GM21717 (cell line): ENCODE measurements around the gene CTBP1.
A peak's percentile ranks its signal among the peaks of the same experiment; 100 is the strongest.

Source experiments
- ATAC-seq: cut with Tn5 transposase; IDR thresholded peaks from one replicate; pipeline ENCODE4 v1.9.1; 2021; ENCODE audit warnings: mild to moderate bottlenecking, moderate library complexity; ENCODE audit not compliant: unreplicated experiment

The CTBP1 gene

GRCh38 chr4:1250921-1251772 lies 2.2 kb upstream of the CTBP1 start:
- ATAC-seq: no peak

DNA sequence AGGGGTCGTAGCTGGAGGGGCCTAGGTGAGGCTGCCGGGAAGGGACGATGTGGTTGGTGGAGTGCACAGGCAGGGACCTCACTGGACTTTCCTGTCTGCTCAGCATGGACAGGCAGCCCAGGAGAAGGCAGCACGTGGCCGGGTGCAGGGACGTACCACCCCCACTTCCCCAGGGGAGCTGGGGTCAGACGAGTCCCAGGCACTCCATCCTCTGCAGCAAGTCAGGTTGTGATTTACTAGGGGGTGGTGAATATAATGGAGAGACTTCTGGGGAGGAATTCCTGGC lies 1.5 kb upstream of the CTBP1 start:
- no peak for ATAC-seq

DNA sequence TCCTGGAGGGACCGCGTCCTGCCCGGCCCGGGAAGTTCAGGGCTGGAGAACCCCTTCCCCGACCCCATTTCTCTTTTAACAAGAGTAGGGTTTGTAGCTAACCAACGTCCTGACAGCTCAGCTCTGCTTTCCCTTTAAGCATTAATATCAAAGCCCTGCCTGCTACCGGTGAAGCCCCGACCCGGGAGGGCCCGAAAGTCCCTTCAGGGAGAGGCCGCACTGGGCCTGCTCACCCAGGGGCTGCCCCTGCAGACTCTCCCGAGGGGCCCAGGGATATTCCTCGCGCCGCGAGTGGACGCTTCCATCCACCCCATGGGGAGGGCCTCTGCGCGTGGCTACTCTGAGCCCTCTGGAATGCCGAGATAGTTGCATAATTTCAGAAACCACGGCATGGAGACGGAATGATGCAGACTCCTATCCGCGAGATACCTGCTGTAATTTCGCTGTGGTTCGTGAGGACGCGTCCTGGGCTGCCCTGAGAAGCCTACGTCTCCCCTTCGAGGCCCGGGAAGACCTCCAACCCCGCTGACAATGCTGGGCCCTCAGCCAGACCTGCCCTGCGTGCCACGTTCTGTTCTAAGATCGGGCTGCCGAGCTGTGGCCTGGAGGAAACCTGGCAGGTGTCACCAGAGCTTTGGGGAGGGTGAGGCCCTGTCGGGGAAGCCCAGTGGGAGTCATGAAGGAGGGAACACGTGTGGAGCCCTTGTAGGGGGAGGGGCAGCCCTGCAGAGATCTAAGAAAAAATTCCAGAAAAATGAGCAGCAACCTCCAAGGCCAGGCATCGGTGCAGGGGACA lies 999 bp upstream of the CTBP1 start:
- peak; percentile 13 for ATAC-seq

DNA sequence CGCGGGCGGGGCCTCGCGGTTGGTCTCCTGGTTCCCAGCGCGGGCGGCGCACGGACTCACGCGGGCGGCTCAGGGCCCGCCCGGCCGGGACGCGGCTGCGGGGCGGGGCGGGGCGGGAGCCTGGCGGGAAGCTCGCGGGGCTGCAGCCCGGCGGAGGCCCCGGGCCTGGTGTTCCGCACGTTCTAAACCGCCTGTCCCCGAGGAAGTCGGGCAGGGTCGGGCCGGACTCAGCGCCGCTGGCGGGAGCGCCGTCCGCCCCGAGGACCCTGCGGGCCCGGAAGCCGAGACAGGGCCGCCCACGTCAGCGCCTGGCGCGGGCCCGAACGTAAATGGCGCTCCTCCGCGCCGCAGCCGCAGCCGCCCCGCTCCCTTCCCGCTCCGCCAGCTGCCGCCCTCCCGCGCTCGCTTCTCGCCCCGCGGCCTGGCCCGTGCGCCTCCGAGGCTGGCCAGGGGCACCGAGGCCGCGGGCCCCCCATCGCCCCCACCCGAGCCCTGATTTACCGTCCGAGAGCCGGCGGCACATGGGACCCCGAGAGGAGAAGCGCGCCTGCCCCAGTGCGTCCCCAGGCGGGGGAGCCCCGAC lies 309 bp upstream of the CTBP1 start:
- ATAC-seq: peak; percentile 33

- ATAC-seq: peak; percentile 11
Observed at GRCh38 chr4:1247864-1248244, 1.1 kb downstream of the CTBP1 start.

- peak; percentile 0 for ATAC-seq
Observed at GRCh38 chr4:1246901-1247863, 1.7 kb downstream of the CTBP1 start.

DNA sequence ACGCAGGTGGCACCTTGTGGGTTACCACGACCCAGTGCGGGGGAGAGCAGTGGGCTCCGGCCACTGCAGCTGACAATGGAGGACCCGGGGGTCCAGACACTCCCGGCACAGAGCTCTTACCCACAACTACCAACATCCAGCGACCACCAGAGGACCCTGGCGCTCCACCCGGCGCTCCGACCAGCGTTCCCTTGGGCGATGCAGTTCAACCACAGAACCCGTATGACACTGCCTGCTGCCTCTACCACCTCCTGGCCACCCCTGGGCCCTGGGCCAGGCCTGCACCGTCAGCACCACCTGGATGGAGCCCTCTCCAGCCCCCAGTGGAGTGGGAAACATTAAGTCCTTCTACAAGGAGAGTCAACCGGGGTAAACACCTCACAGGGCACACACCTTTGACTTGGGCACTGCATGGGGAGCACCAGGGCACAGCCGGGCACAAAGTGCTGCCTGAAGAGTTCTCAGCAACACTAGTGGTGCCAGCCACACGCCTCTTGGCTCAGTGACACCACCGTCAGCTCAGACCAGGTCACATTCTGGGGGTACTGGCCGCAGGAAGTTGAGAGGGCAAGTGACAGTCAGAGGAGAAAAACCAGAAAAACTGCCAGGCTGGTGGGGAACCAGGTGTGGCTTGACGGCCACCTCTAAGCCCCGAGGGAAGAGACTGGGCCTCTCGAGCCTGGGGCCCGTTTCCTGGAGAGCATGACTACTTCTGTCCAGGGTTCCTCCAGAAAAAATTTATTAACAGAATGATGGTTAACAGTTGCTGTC lies 2.6 kb downstream of the CTBP1 start:
- ATAC-seq: no peak

GRCh38 chr4:1245481-1246051 lies 3.4 kb downstream of the CTBP1 start:
- ATAC-seq: no peak

DNA sequence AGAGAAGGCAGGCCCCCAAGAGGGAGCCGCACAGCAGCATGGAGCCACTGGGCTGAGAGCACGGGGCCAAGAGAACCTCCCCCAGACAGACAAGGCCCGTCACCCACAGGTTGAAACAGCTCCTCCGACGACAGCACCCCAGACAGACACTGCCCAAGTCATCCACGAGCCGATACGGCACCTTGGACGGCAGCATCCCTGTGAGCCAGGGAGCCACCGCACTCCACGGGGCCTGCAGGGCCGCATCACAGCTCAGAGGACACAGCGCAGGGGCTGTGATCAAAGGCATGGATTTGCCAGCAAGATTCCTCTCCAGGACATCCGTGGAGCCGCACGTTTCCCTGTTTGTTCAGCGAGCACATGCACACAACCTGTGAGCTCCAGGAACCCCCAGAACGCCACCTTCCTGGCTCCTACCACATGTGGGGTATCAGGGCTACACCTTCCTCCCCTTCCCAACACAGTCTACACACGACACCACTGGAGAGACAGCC lies 3.9 kb downstream of the CTBP1 start:
- no peak for ATAC-seq

GRCh38 chr4:1244081-1244977 lies 4.6 kb downstream of the CTBP1 start:
- no peak for ATAC-seq

DNA sequence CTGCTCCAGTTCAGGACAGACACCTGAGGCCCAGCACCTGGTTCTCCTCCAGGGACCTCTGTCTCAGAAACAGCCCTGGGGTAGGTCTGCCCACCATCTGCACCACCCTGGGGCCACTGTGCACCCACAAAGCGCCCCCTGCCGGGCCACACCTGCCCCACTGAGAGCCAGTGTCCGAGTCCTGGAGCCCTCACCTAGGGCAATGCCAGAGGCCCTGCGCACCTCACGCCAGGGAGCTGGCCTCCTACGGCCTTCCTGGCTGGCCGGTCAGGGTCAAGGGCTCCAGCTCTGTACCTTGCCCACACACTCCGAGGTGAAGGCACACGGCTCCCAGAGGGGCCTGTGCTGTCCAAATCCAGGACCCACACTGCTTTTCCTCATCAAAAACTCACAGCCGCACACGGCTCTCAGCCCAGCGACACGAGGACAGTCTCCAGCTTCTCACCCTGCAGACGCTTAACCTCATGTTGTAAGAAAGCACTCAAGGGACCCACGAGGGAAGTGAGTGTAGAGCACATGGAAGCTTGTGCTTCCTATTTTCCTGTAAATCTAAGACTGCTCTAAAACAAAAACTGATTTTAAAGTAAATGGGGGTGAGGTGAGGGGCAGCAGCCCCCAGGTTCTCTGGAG lies 5.4 kb downstream of the CTBP1 start:
- no peak for ATAC-seq

- no peak for ATAC-seq
Observed at GRCh38 chr4:1242506-1243450, 6.2 kb downstream of the CTBP1 start.

DNA sequence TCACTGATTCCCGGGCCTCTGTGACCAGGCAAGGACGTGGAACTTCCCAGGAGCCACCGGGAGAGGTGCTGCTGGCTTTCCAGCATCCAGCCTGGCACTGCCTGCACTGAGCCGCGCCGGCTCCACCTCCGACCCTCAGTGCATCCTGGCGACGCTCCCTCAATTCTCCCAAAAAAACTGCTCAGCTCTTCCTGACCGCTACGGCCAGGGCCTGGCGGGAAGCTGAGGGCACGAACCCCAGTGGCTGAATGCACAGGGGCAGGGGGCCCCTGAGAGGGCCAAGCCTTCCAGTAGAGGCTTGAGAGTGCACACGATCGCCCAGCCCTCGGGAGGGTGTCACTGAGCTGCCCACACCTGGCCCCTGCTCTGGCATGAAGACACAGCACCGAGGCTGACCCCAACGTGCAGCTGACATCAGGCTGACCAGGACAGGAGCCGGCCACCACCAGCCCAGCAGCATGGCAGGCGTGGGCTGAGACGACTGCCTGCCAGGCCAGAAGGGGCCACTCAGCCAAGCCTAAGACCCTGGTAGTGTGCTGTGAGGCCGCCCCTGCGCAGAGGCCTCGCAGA lies 6.9 kb downstream of the CTBP1 start:
- ATAC-seq: no peak

GRCh38 chr4:1241466-1241935 lies 7.4 kb downstream of the CTBP1 start:
- ATAC-seq: no peak

GRCh38 chr4:1240721-1241465 lies 8.0 kb downstream of the CTBP1 start:
- no peak for ATAC-seq

- no peak for ATAC-seq
Observed at GRCh38 chr4:1239950-1240307, 9.0 kb downstream of the CTBP1 start.
